NCI-H2029 (cell line): ENCODE data around the gene ZNF311.
"Not testable (repeated sequence)": the region's sequence is repeated elsewhere in the genome, so short reads cannot be mapped to it uniquely, and the experiment has no call there.

Experiments
- DNase-seq: peaks from one replicate; lab custom pipeline; 2025; lab: John Stamatoyannopoulos, UW

The ZNF311 gene

GRCh38 chr6:28982476-28983266, 22.4 kb downstream of the ZNF311 start:
- no peak for DNase-seq

- peak; percentile 72 for DNase-seq
Measured at GRCh38 chr6:28981833-28982475, 23.2 kb downstream of the ZNF311 start.

DNA sequence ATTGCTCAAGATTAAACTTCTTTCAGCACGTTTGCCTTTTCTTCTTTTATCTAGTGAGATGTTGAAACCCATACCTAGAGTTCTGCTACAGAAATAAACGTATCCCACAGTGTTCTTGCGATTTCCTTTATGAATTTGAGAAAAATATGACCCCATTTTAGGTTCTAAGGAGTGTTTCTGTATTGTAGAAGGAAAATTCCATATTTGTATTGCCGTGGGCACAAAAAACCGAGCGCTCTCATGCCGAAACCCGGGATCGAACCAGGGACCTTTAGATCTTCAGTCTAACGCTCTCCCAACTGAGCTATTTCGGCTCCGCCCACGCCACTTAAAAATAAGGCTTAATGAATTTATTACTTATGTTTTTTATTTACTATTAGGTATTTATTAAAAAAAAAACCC, 23.7 kb downstream of the ZNF311 start:
- DNase-seq, result peak; percentile 72

DNA sequence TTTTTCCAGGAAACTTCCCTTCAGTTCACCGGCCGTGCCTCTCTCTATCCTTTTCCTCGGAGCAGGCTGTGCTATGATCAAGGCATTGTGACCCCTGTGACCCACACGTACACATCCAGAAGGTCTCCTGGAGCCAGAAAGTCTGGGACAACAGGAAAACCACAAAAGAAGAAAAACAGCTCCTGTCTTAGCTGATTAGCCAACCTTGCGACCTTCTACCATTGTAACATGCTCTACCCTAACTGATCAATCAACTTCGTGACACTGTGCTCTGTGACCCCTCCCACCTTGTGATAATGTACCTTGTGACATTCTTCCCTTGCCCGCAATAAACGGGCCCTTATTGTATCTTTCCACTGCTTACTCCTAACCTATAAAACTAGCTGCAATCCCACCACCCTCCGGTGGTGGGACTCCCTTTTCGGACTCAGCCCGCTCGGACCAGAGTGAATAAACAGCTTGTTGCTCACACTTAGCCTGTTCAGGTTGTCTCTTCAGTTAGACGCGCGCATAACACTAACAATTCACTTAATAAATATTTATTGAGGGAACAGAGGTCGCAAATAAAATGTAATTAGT, 24.2 kb downstream of the ZNF311 start:
- DNase-seq, result peak; percentile 21

GRCh38 chr6:28980137-28980851, 24.8 kb downstream of the ZNF311 start:
- no peak for DNase-seq

DNA sequence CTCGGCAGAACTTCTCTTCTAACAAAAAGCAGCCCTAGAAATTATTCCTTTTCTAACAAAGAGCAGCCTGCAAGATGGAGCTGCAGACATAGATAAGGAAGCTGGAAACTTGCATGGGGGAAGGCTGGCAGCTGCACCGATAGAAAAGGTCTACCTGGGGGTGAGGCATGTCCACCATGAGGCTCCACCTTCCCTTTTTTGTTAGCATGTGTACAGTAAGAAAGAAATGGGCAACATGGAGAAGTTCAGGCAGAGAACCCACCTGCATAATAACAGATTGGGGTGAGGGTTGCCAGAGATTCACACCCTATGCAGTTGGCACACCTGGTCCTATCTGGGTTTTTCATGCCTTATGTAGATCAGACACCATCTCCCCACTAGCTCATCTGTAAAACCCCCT, 25.4 kb downstream of the ZNF311 start:
- no peak for DNase-seq

DNA sequence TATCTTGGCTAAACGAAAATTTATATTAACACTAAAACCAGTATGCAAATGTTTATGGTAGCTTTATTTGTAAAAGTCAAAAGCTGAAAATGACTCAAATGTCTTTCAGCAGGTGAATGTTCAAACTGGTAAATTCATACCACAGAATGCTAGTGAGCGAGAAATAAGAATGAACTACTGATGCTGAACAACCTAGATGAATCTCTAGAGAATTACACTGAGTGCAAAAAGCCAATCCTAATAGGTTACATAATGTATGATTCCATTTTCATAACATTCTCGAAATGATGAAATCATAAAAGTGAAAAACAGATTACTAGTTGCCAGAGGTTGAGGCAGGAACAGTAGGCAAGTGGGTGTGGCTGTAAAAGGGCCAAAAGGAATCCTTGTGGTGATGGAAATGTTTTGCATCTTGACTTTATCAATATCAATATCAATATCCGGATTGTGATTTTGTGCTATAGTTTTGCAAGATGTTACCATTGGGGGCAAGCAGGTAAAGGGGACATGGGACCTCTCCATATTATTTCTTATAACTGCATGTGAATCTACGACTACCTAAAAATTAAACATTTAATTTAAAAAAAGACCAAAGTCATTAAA, 26.1 kb downstream of the ZNF311 start:
- DNase-seq, result no peak

- no peak for DNase-seq
Measured at GRCh38 chr6:28978133-28978491, 27.0 kb downstream of the ZNF311 start.

DNA sequence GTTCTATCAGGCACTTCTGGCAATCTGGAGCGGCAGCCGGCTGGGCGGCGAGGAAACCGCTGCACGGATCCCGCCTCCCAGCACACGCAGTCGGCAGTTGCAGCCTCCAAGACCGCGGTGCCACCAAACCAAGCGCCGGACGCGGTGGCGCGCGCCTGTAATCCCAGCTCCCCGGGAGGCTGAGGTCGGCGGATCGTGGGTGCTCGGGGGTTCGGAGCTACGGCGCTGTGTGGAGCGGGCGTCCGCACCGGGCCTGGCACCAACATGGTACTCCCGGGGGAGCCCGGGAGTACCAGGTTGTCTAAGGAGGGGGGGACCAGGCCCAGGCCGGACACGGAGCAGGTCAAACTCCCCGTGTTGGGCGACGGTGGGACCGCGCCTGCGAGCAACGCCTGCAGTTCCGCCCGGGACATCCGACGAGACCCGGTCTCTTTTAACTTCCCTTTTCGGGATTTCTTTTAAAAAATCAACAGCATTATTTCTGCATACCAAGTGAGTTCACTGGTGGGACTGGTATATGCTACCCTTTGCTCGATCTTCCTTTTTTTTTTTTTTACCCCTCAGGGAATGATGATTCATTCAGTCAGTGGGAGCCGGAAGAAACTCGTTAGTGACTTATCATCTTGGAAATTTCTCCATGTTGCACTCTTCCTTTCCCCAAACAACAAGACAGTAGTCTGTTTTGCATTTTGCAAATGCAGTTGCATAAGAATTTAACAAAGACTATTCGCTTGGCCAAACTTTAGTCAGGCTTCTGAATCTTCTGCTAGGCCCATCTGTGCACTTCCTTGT, 27.6 kb downstream of the ZNF311 start:
- no peak for DNase-seq

- DNase-seq, result no peak
Measured at GRCh38 chr6:28976677-28977076, 28.4 kb downstream of the ZNF311 start.

- DNase-seq, result no peak
Measured at GRCh38 chr6:28974505-28974904, 30.6 kb downstream of the ZNF311 start.

DNA sequence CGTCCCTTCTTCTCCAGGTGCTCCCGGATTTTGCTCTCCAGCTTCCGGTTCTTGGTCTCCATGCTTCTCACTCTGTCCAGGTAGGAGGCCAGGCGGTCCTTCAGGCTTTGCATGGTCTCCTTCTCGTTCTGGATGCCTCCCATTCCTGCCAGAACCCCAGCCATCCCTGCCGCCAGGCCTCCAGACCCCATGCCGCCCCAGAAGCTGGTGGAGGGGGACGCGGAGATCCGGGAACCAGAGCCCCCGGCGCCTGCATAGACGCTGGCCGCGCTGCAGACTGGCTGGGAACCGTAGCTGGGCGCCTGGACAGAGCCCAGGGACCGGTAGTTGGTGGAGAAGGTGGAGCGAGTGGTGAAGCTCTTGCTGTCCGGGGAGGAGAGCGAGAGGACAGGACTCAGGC, 35.1 kb downstream of the ZNF311 start:
- DNase-seq, result not testable (repeated sequence)

DNA sequence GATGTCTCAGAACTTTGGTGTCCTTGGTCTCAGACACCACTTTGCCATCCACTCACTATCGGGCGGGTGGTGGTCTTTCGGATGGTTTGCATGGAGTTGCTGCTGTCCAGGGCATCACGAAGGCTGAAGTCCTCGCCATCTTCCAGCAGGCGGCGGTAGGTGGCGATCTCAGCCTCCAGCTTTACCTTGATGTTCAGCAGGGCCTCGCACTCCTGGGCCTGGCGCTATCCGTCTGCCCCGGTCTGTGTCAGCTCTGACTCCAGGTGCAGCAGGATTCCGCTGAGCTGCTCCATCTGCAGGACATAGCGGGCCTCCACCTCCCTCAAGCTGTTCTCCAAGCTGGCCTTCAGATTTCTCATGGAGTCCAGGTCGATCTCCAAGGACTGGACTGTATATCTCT, 36.0 kb downstream of the ZNF311 start:
- DNase-seq, result no peak

- no peak for DNase-seq
Measured at GRCh38 chr6:28968476-28968875, 36.6 kb downstream of the ZNF311 start.

DNA sequence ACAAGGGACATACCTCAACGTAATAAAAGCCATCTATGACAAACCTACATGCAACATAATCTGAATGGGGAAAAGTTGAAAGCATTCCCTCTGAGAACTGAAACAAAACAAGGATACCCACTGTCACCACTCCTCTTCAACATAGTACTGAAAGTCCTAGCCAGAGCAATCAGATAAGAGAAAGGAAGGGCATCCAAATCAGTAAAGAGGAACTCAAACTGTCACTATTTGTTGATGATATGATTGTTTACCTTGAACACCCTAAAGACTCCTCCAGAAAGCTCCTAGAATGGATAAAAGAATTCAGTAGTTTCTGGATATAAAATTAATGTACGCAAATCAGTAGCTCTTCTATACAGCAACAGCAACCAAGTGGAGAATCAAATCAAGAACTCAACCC, 39.4 kb downstream of the ZNF311 start:
- no peak for DNase-seq

GRCh38 chr6:28960846-28961500, 44.1 kb downstream of the ZNF311 start:
- DNase-seq, result no peak

DNA sequence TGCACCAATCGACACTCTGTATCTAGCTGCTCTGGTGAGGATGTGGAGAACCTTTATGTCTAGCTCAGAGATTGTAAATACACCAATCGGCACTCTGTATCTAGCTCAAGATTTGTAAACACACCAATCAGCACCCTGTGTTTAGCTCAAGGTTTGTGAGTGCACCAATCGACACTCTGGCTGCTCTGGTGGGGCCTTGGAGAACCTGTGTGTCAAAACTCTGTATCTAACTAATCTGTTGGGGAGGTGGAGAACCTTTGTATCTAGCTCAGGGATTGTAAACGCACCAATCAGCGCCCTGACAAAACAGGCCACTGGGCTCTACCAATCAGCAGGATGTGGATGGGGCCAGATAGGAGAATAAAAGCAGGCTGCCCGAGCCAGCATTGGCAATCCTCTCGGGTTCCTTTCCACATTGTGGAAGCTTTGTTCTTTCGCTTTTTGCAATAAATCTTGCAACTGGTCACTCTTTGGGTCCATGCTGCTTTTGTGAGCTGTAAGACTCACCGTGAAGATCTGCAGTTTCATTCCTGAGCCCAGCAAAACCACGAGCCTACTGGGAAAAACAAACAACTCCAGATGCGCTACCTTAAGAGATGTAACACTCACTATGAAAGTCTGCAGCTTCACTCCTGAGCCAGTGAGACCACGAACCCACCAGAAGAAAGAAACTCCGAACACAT, 46.4 kb downstream of the ZNF311 start:
- DNase-seq, result not testable (repeated sequence)

DNA sequence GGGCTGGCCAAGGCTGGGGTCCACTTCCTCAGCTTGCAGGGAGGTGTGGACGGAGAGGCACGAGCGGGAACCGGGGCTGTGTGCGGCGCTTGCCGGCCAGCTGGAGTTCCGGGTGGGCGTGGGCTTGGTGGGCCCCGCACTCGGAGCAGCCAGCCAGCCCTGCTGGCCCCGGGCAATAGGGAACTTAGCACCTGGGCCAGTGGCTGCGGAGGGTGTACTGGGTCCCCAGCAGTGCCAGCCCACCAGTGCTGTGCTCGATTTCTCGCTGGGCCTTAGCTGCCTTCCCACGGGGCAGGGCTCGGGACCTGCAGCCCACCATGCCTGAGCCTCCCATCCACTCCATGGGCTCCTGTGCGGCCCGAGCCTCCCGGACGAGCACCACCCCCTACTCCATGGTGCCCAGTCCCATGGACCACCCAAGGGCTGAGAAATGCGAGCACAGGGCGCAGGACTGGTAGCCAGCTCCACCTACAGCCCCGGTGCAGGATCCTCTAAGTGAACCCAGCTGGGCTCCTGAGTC, 47.3 kb downstream of the ZNF311 start:
- not testable (repeated sequence) for DNase-seq

- no peak for DNase-seq
Measured at GRCh38 chr6:28956331-28956730, 48.8 kb downstream of the ZNF311 start.
